Body of pancreas (tissue), 4 donors: ENCODE measurements around the gene POLG.

Experiments
- CTCF ChIP-seq, 7 experiments: fragments of 450-650 bp in 4 of 7; fragments of 200-600 bp in 3 of 7; sonication (generic) in 3 of 7; IDR thresholded peaks; one replicate each; pipeline ENCODE4 v1.5.1; 2016 to 2019; ENCODE audit warnings: antibody characterized with exemption in 7 of 7
- POLR2A ChIP-seq, 3 donors: fragments of 450-650 bp; IDR thresholded peaks; one replicate each; pipeline ENCODE4 v1.6.1; 2016; ENCODE audit warnings: antibody characterized with exemption in 3 of 3, mild to moderate bottlenecking in 2 of 3

DNA sequence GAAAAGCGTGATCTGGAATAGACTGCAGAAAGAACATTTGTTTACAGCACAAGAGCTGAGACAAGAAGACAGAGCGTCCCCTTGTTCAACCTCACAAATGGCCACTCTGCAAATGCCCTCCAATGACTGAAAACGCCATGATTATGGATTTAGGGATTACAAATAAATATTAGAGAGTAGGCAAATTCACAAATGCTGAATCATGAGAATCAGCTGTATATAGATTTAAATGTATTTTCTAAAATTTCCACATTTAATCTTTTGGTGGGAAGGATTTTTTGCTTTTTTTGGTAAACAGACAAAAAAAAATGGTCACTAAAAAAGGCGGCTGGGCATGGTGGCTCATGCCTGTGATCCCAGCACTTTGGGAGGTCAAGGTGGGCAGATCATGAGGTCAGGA lies 10.6 kb upstream of the POLG start:
- TF ChIP-seq CTCF (IDR thresholded peaks at IDR 0.05) (no peak), POLR2A (IDR thresholded peaks at IDR 0.05) (no peak)
